Measurements from ENCODE around the gene CENPB.

The CENPB gene

GRCh38 chr20:3751675-3752385, 34.7 kb downstream of the CENPB start:
- no peak for TF ChIP-seq CTCF (IDR thresholded peaks at IDR 0.05; ENCODE audit: control insufficient read depth, insufficient read depth, low read depth, low read length, missing control alignments)
- no peak overlapping the region for H3K4me3 ChIP-seq (ENCODE audit: control insufficient read depth, low read depth, low read length)
- DNase-seq (ENCODE audit: low read depth): no peak

- H3K4me3 ChIP-seq (ENCODE audit: control insufficient read depth, low read depth, low read length): no peak overlapping the region
- no peak for TF ChIP-seq CTCF (IDR thresholded peaks at IDR 0.05; ENCODE audit: control insufficient read depth, insufficient read depth, low read depth, low read length, missing control alignments)
- no peak for DNase-seq (ENCODE audit: low read depth)
These were observed 35.2 kb downstream of the CENPB start for GRCh38 chr20:3751305-3751674.

GRCh38 chr20:3749689-3750531, 36.6 kb downstream of the CENPB start:
- DNase-seq (ENCODE audit: low read depth): no peak
- peak; percentile 13 for TF ChIP-seq CTCF (IDR thresholded peaks at IDR 0.05; ENCODE audit: control insufficient read depth, insufficient read depth, low read depth, low read length, missing control alignments)
- no peak overlapping the region for H3K4me3 ChIP-seq (ENCODE audit: control insufficient read depth, low read depth, low read length)

GRCh38 chr20:3749087-3749688, 37.4 kb downstream of the CENPB start:
- TF ChIP-seq CTCF (IDR thresholded peaks at IDR 0.05; ENCODE audit: control insufficient read depth, insufficient read depth, low read depth, low read length, missing control alignments): no peak
- no peak for DNase-seq (ENCODE audit: low read depth)
- H3K4me3 ChIP-seq (ENCODE audit: control insufficient read depth, low read depth, low read length): no peak overlapping the region

GRCh38 chr20:3748073-3748472, 38.5 kb downstream of the CENPB start:
- no peak overlapping the region for H3K4me3 ChIP-seq (ENCODE audit: control insufficient read depth, low read depth, low read length)
- DNase-seq (ENCODE audit: low read depth): no peak
- TF ChIP-seq CTCF (IDR thresholded peaks at IDR 0.05; ENCODE audit: control insufficient read depth, insufficient read depth, low read depth, low read length, missing control alignments): no peak

- no peak overlapping the region for H3K4me3 ChIP-seq (ENCODE audit: control insufficient read depth, low read depth, low read length)
- no peak for DNase-seq (ENCODE audit: low read depth)
- TF ChIP-seq CTCF (IDR thresholded peaks at IDR 0.05; ENCODE audit: control insufficient read depth, insufficient read depth, low read depth, low read length, missing control alignments): no peak
These were observed 39.1 kb downstream of the CENPB start for GRCh38 chr20:3747471-3747870.
